Activated naive CD4-positive, alpha-beta T cell treated with anti-CD3 and anti-CD28 coated beads, Interleukin-2, amount 50 U/mL, for 24 hours (primary cell): ENCODE data around the gene ILK.

ENCODE experiments used
- H3K27ac Mint-ChIP-seq: one replicate; pipeline ENCODE4 v1.8.0; 2021; ENCODE audit warnings: mild to moderate bottlenecking, mixed read lengths
- H3K27me3 Mint-ChIP-seq: one replicate; pipeline ENCODE4 v1.8.0; 2021; ENCODE audit warnings: mixed read lengths
- H3K36me3 Mint-ChIP-seq: one replicate; pipeline ENCODE4 v1.8.0; 2021; ENCODE audit warnings: mixed read lengths
- H3K4me1 Mint-ChIP-seq: one replicate; pipeline ENCODE4 v1.8.0; 2021; ENCODE audit warnings: mixed read lengths
- H3K4me3 Mint-ChIP-seq: one replicate; pipeline ENCODE4 v1.8.0; 2021; ENCODE audit warnings: mild to moderate bottlenecking, mixed read lengths
- H3K9me3 Mint-ChIP-seq: one replicate; pipeline ENCODE4 v1.8.0; 2021; ENCODE audit warnings: mixed read lengths

ILK gene

GRCh38 chr11:6603287-6604080 is at the start of gene ILK, which contains the start of gene RRP8:
TSS of gene ILK (plus strand) at chr11:6603774. CDS start at chr11:6604272, 498 bp downstream.
TSS of gene RRP8 (minus strand) at chr11:6603616. CDS start at chr11:6603502, 114 bp downstream.
- no peaks in the 10 kb centered on the region for H3K27me3 Mint-ChIP-seq
- H3K36me3 Mint-ChIP-seq: peaks cover 6% of the 10 kb centered on the region
- H3K4me3 Mint-ChIP-seq: no peak within 1 kb of the TSS
- H3K9me3 Mint-ChIP-seq: no peaks in the 10 kb centered on the region
- H3K4me1 Mint-ChIP-seq: peaks cover 34% of the 10 kb centered on the region
- no peak within 1 kb of the TSS for H3K27ac Mint-ChIP-seq

- no peak overlapping the region for H3K27ac Mint-ChIP-seq
- no peaks in the 10 kb centered on the region for H3K27me3 Mint-ChIP-seq
- H3K4me3 Mint-ChIP-seq: no peak overlapping the region
- H3K36me3 Mint-ChIP-seq: peaks cover 5% of the 10 kb centered on the region
- H3K9me3 Mint-ChIP-seq: no peaks in the 10 kb centered on the region
- no peaks in the 10 kb centered on the region for H3K4me1 Mint-ChIP-seq
Measured at GRCh38 chr11:6554828-6555706, 48.5 kb upstream of the ILK start.

GRCh38 chr11:6556139-6556949 is 47.2 kb upstream of the ILK start:
- Mint-ChIP-seq H3K4me3 (no peak overlapping the region), H3K27ac (no peak overlapping the region), H3K9me3 (no peaks in the 10 kb centered on the region), H3K27me3 (no peaks in the 10 kb centered on the region), H3K4me1 (no peaks in the 10 kb centered on the region), H3K36me3 (peaks cover 5% of the 10 kb centered on the region)

GRCh38 chr11:6557063-6557462 is 46.5 kb upstream of the ILK start:
- Mint-ChIP-seq H3K36me3 (peaks cover 6% of the 10 kb centered on the region), H3K27me3 (no peaks in the 10 kb centered on the region), H3K9me3 (no peaks in the 10 kb centered on the region), H3K4me1 (no peaks in the 10 kb centered on the region), H3K4me3 (no peak overlapping the region), H3K27ac (no peak overlapping the region)

GRCh38 chr11:6557761-6558674 is 45.6 kb upstream of the ILK start:
- H3K4me3 Mint-ChIP-seq: no peak overlapping the region

GRCh38 chr11:6559369-6559768 is 44.2 kb upstream of the ILK start:
- no peaks in the 10 kb centered on the region for H3K9me3 Mint-ChIP-seq

More at GRCh38 chr11:6557761-6558674, 45.6 kb upstream of the ILK start:
- peaks cover 9% of the 10 kb centered on the region for H3K36me3 Mint-ChIP-seq
- H3K27ac Mint-ChIP-seq: no peak overlapping the region
- no peaks in the 10 kb centered on the region for H3K9me3 Mint-ChIP-seq
- no peaks in the 10 kb centered on the region for H3K4me1 Mint-ChIP-seq
- no peaks in the 10 kb centered on the region for H3K27me3 Mint-ChIP-seq

GRCh38 chr11:6561288-6561687 is 42.3 kb upstream of the ILK start:
- no peak overlapping the region for H3K4me3 Mint-ChIP-seq
- no peaks in the 10 kb centered on the region for H3K27me3 Mint-ChIP-seq
- no peak overlapping the region for H3K27ac Mint-ChIP-seq

More at GRCh38 chr11:6559369-6559768, 44.2 kb upstream of the ILK start:
- no peak overlapping the region for H3K4me3 Mint-ChIP-seq
- H3K4me1 Mint-ChIP-seq: no peaks in the 10 kb centered on the region
- H3K27me3 Mint-ChIP-seq: no peaks in the 10 kb centered on the region
- H3K27ac Mint-ChIP-seq: no peak overlapping the region
- H3K36me3 Mint-ChIP-seq: peaks cover 9% of the 10 kb centered on the region

GRCh38 chr11:6563121-6563619 is 40.4 kb upstream of the ILK start:
- no peaks in the 10 kb centered on the region for H3K9me3 Mint-ChIP-seq
- no peaks in the 10 kb centered on the region for H3K27me3 Mint-ChIP-seq
- H3K27ac Mint-ChIP-seq: no peak overlapping the region
- H3K4me1 Mint-ChIP-seq: no peaks in the 10 kb centered on the region
- H3K4me3 Mint-ChIP-seq: no peak overlapping the region
- peaks cover 10% of the 10 kb centered on the region for H3K36me3 Mint-ChIP-seq

More at GRCh38 chr11:6561288-6561687, 42.3 kb upstream of the ILK start:
- peaks cover 9% of the 10 kb centered on the region for H3K36me3 Mint-ChIP-seq
- no peaks in the 10 kb centered on the region for H3K4me1 Mint-ChIP-seq
- H3K9me3 Mint-ChIP-seq: no peaks in the 10 kb centered on the region

GRCh38 chr11:6563667-6564066 is 39.9 kb upstream of the ILK start:
- H3K27ac Mint-ChIP-seq: no peak overlapping the region
- no peaks in the 10 kb centered on the region for H3K27me3 Mint-ChIP-seq
- H3K4me1 Mint-ChIP-seq: no peaks in the 10 kb centered on the region
- H3K4me3 Mint-ChIP-seq: no peak overlapping the region
- peaks cover 10% of the 10 kb centered on the region for H3K36me3 Mint-ChIP-seq
- no peaks in the 10 kb centered on the region for H3K9me3 Mint-ChIP-seq

- H3K27ac Mint-ChIP-seq: no peak overlapping the region
- H3K27me3 Mint-ChIP-seq: no peaks in the 10 kb centered on the region
- peaks cover 10% of the 10 kb centered on the region for H3K36me3 Mint-ChIP-seq
- no peaks in the 10 kb centered on the region for H3K4me1 Mint-ChIP-seq
- no peaks in the 10 kb centered on the region for H3K9me3 Mint-ChIP-seq
- no peak overlapping the region for H3K4me3 Mint-ChIP-seq
Measured at GRCh38 chr11:6565325-6565724, 38.2 kb upstream of the ILK start.

GRCh38 chr11:6565988-6566703 is 37.4 kb upstream of the ILK start:
- Mint-ChIP-seq H3K36me3 (peaks cover 10% of the 10 kb centered on the region), H3K27me3 (no peaks in the 10 kb centered on the region), H3K9me3 (no peaks in the 10 kb centered on the region), H3K27ac (no peak overlapping the region), H3K4me3 (no peak overlapping the region), H3K4me1 (no peaks in the 10 kb centered on the region)

- Mint-ChIP-seq H3K4me1 (no peaks in the 10 kb centered on the region), H3K4me3 (no peak overlapping the region), H3K36me3 (peaks cover 11% of the 10 kb centered on the region), H3K27ac (no peak overlapping the region), H3K27me3 (no peaks in the 10 kb centered on the region), H3K9me3 (no peaks in the 10 kb centered on the region)
Measured at GRCh38 chr11:6566704-6567370, 36.7 kb upstream of the ILK start.

GRCh38 chr11:6567371-6567745 is 36.2 kb upstream of the ILK start:
- Mint-ChIP-seq H3K27ac (no peak overlapping the region), H3K36me3 (peaks cover 8% of the 10 kb centered on the region), H3K9me3 (no peaks in the 10 kb centered on the region), H3K27me3 (no peaks in the 10 kb centered on the region), H3K4me1 (no peaks in the 10 kb centered on the region), H3K4me3 (no peak overlapping the region)
